H9 (cell line): ENCODE data around the gene PEPD. TPM values are rescaled to one million over a fixed set of nuclear protein-coding genes. Genes with fewer than 3 reads are reported as not detected.

Experiments used
- DNase-seq: peaks from one replicate; pipeline ENCODE4 v3.0.0-alpha.2; 2017
- H2AFZ ChIP-seq: one replicate; pipeline ENCODE4 v1.6.1; 2013; ENCODE audit warnings: mild to moderate bottlenecking, low read length, control low read depth, moderate library complexity
- H2AK5ac ChIP-seq: 2 replicates; pipeline ENCODE4 v1.6.1; 2013; ENCODE audit warnings: low read length, control low read depth, mixed read lengths; ENCODE audit not compliant: insufficient read length
- H2BK120ac ChIP-seq: one replicate; pipeline ENCODE4 v1.6.1; 2013; ENCODE audit warnings: low read depth, mild to moderate bottlenecking, low read length, control low read depth, inconsistent platforms; ENCODE audit not compliant: poor library complexity, severe bottlenecking
- H2BK12ac ChIP-seq: 2 replicates; pipeline ENCODE4 v1.6.1; 2013; ENCODE audit warnings: low read length, control low read depth, mixed read lengths, low read depth; ENCODE audit not compliant: insufficient read length
- H2BK15ac ChIP-seq: 2 replicates; pipeline ENCODE4 v1.6.1; 2013; ENCODE audit warnings: low read depth, low read length, control low read depth
- H2BK20ac ChIP-seq: one replicate; pipeline ENCODE4 v1.6.1; 2013; ENCODE audit warnings: low read depth, mild to moderate bottlenecking, low read length, control low read depth, inconsistent platforms; ENCODE audit not compliant: poor library complexity, severe bottlenecking
- H2BK5ac ChIP-seq: 2 replicates; pipeline ENCODE4 v1.6.1; 2013; ENCODE audit warnings: low read length, control low read depth, mixed read lengths; ENCODE audit not compliant: insufficient read length
- H3K14ac ChIP-seq: 2 replicates; pipeline ENCODE4 v1.6.1; 2013; ENCODE audit warnings: low read length, control low read depth; ENCODE audit not compliant: insufficient read depth
- H3K18ac ChIP-seq: 2 replicates; pipeline ENCODE4 v1.6.1; 2013; ENCODE audit warnings: low read depth, mild to moderate bottlenecking, mixed read lengths, low read length, control low read depth; ENCODE audit not compliant: insufficient read length
- H3K23ac ChIP-seq: 2 replicates; pipeline ENCODE4 v1.6.1; 2013; ENCODE audit warnings: low read length, control low read depth, mixed read lengths, low read depth; ENCODE audit not compliant: insufficient read length
- H3K23me2 ChIP-seq: 2 replicates; pipeline ENCODE4 v1.6.1; 2013; ENCODE audit warnings: low read depth, mild to moderate bottlenecking, mixed read lengths, low read length, control low read depth; ENCODE audit not compliant: insufficient read length, poor library complexity, severe bottlenecking
- H3K27ac ChIP-seq: 2 replicates; pipeline ENCODE4 v1.5.1; 2013; ENCODE audit warnings: low read length, control low read depth, mixed read lengths, low read depth; ENCODE audit not compliant: insufficient read length
- H3K27me3 ChIP-seq: 2 replicates; pipeline ENCODE4 v1.6.1; 2013; ENCODE audit warnings: low read length, control low read depth, inconsistent platforms; ENCODE audit not compliant: insufficient read depth
- H3K4ac ChIP-seq: 2 replicates; pipeline ENCODE4 v1.6.1; 2013; ENCODE audit warnings: low read depth, mild to moderate bottlenecking, control low read depth, inconsistent platforms, low read length, moderate library complexity
- H3K4me1 ChIP-seq: 2 replicates; pipeline ENCODE4 v1.6.1; 2013; ENCODE audit warnings: low read length, control low read depth, inconsistent platforms; ENCODE audit not compliant: insufficient read depth
- H3K4me2 ChIP-seq: 2 replicates; pipeline ENCODE4 v1.6.1; 2013; ENCODE audit warnings: low read length, control low read depth, mixed read lengths; ENCODE audit not compliant: insufficient read length, insufficient read depth
- H3K56ac ChIP-seq: 2 replicates; pipeline ENCODE4 v1.6.1; 2013; ENCODE audit warnings: low read depth, mild to moderate bottlenecking, mixed read lengths, low read length, control low read depth; ENCODE audit not compliant: insufficient read length
- H3K79me1 ChIP-seq: 2 replicates; pipeline ENCODE4 v1.6.1; 2013; ENCODE audit warnings: low read depth, mild to moderate bottlenecking, moderate library complexity, low read length, control low read depth, inconsistent platforms; ENCODE audit not compliant: insufficient read depth, poor library complexity, severe bottlenecking
- H3K79me2 ChIP-seq: 2 replicates; pipeline ENCODE4 v1.6.1; 2013; ENCODE audit warnings: low read length, control low read depth, inconsistent platforms; ENCODE audit not compliant: insufficient read depth
- H3K9ac ChIP-seq: 2 replicates; pipeline ENCODE4 v1.6.1; 2013; ENCODE audit warnings: low read length, control low read depth, mixed read lengths; ENCODE audit not compliant: insufficient read length; ENCODE audit errors: extremely low read depth
- H3K9me3 ChIP-seq: one replicate; pipeline ENCODE4 v1.6.1; 2013; ENCODE audit warnings: low read depth, low read length, inconsistent platforms; ENCODE audit not compliant: control insufficient read depth
- H3T11ph ChIP-seq: one replicate; pipeline ENCODE4 v1.6.1; 2013; ENCODE audit warnings: mild to moderate bottlenecking, low read length, control low read depth, inconsistent platforms
- H4K20me1 ChIP-seq: one replicate; pipeline ENCODE4 v1.6.1; 2013; ENCODE audit not compliant: control insufficient read depth, insufficient read length, insufficient read depth
- H4K5ac ChIP-seq: 2 replicates; pipeline ENCODE4 v1.6.1; 2013; ENCODE audit warnings: low read depth, mild to moderate bottlenecking, mixed read lengths, low read length, control low read depth; ENCODE audit not compliant: insufficient read length
- H4K8ac ChIP-seq: replicated peaks from 2 replicates; pipeline ENCODE4 v1.6.1; 2013; ENCODE audit warnings: low read length, control low read depth, mixed read lengths, low read depth; ENCODE audit not compliant: insufficient read length
- H4K91ac ChIP-seq: 2 replicates; pipeline ENCODE4 v1.6.1; 2013; ENCODE audit warnings: low read depth, mild to moderate bottlenecking, moderate library complexity, mixed read lengths, low read length, control low read depth; ENCODE audit not compliant: insufficient read length
- H3K27ac Mint-ChIP-seq, 3 experiments: 2 replicates in 2 of 3; 3 replicates in 1 of 3; pipeline ENCODE4 v1.8.0; 2020 to 2021; ENCODE audit warnings: mixed read lengths in 3 of 3, mild to moderate bottlenecking in 1 of 3, moderate library complexity in 1 of 3
- H3K27me3 Mint-ChIP-seq: 2 replicates; pipeline ENCODE4 v1.8.0; 2021; ENCODE audit warnings: low read depth, mild to moderate bottlenecking, moderate library complexity, mixed read lengths
- H3K36me3 Mint-ChIP-seq, 3 experiments: 2 replicates in 2 of 3; 3 replicates in 1 of 3; pipeline ENCODE4 v1.8.0; 2020 to 2021; ENCODE audit warnings: low read depth in 3 of 3, mixed read lengths in 3 of 3; ENCODE audit not compliant: insufficient read depth in 1 of 3
- H3K4me1 Mint-ChIP-seq, 2 experiments: 2 replicates each; pipeline ENCODE4 v1.8.0; 2020; ENCODE audit warnings: mixed read lengths in 2 of 2
- H3K4me3 Mint-ChIP-seq, 2 experiments: 2 replicates in 1 of 2; 3 replicates in 1 of 2; pipeline ENCODE4 v1.8.0; 2020 to 2021; ENCODE audit warnings: mild to moderate bottlenecking in 2 of 2, mixed read lengths in 2 of 2, moderate library complexity in 1 of 2
- H3K9me3 Mint-ChIP-seq, 2 experiments: 2 replicates in 1 of 2; 3 replicates in 1 of 2; pipeline ENCODE4 v1.8.0; 2020; ENCODE audit warnings: mild to moderate bottlenecking in 2 of 2, mixed read lengths in 2 of 2, moderate library complexity in 1 of 2
- CTCF ChIP-seq: fragments of 200-600 bp; sonication (generic); conservative IDR thresholded peaks from 3 replicates; pipeline ENCODE4 v1.8.0; 2021; ENCODE audit warnings: antibody characterized with exemption, mild to moderate bottlenecking
- WGBS: extraction: QIAGEN DNeasy Blood & Tissue Kit; methylation state at CpG from one replicate; pipeline ENCODE4 v1.1.7; 2013; ENCODE audit warnings: missing lambda C conversion rate, low lambda C conversion rate, mixed read lengths; ENCODE audit not compliant: insufficient read length; ENCODE audit errors: extremely low coverage; 5-methylcytosine and 5-hydroxymethylcytosine counted together
- total RNA-seq: library from RNA; stranded (reverse); gene quantifications from 2 replicates; pipeline ENCODE4 v1.2.1, GENCODE V29; 2021

The PEPD gene
- total RNA-seq, 1 experiment from 2014 or later, result 52.8 TPM

GRCh38 chr19:33453265-33453664 is 68.3 kb downstream of the PEPD start:
- H3K4me3 Mint-ChIP-seq, result no peak overlapping the region
- H2BK20ac ChIP-seq, result no peak overlapping the region
- TF ChIP-seq CTCF, result no peak
- no peak overlapping the region for H2AFZ ChIP-seq
- H2BK12ac ChIP-seq, result no peak overlapping the region
- H3K4me1 Mint-ChIP-seq, result no peaks in the 10 kb centered on the region
- no peak overlapping the region for H2BK15ac ChIP-seq
- H3K4me2 ChIP-seq, result no peak overlapping the region
- H4K8ac ChIP-seq, result no peak overlapping the region
- no peak overlapping the region for H3K4ac ChIP-seq
- no peak overlapping the region for H4K5ac ChIP-seq
- H3K56ac ChIP-seq, result no peak overlapping the region
- H3K23me2 ChIP-seq, result no peaks in the 10 kb centered on the region
- H3K27me3 Mint-ChIP-seq, result no peaks in the 10 kb centered on the region
- no peaks in the 10 kb centered on the region for H3K9me3 ChIP-seq
- H4K20me1 ChIP-seq, result peaks cover 2% of the 10 kb centered on the region
- no peak overlapping the region for H4K91ac ChIP-seq
- H3K36me3 Mint-ChIP-seq, result no peaks in the 10 kb centered on the region; a peak in 1 of 7 replicates
- no peak overlapping the region for H2BK5ac ChIP-seq
- H2BK120ac ChIP-seq, result no peak overlapping the region
- no peak overlapping the region for H2AK5ac ChIP-seq
- no peaks in the 10 kb centered on the region for H3K79me2 ChIP-seq
- H3K18ac ChIP-seq, result no peak overlapping the region
- no peaks in the 10 kb centered on the region for H3K27me3 ChIP-seq
- DNase-seq, result no peak
- no peak overlapping the region for H3T11ph ChIP-seq
- no peaks in the 10 kb centered on the region for H3K79me1 ChIP-seq
- no peak overlapping the region for H3K27ac Mint-ChIP-seq
- no peak overlapping the region for H3K14ac ChIP-seq
- H3K9ac ChIP-seq, result no peak overlapping the region
- WGBS, result no CpG with 5 or more reads among the region's 3 CpGs
- H3K27ac ChIP-seq, result no peak overlapping the region
- H3K23ac ChIP-seq, result no peak overlapping the region
- H3K9me3 Mint-ChIP-seq, result no peaks in the 10 kb centered on the region
- no peaks in the 10 kb centered on the region for H3K4me1 ChIP-seq
